MM.1S (cell line): ENCODE measurements around the gene EXO1.

Experiments used
- DNase-seq: peaks from one replicate; pipeline ENCODE4 v3.0.0-alpha.2; 2015
- H2AFZ ChIP-seq: fragments of 300-600 bp; sonication (generic); 2 replicates; pipeline ENCODE4 v1.6.0; 2016; ENCODE audit warnings: antibody characterized with exemption, low read length
- H3F3A ChIP-seq: fragments of 300-600 bp; sonication (generic); 2 replicates; pipeline ENCODE4 v1.6.1; 2016; ENCODE audit warnings: mild to moderate bottlenecking, antibody characterized with exemption, low read length, moderate library complexity, mixed read lengths; ENCODE audit not compliant: insufficient read depth
- H3K27ac ChIP-seq: fragments of 300-600 bp; sonication (generic); 2 replicates; pipeline ENCODE4 v1.5.1; 2016; ENCODE audit warnings: mild to moderate bottlenecking, low read length
- H3K27me3 ChIP-seq: fragments of 300-600 bp; sonication (generic); replicated peaks from 2 replicates; pipeline ENCODE4 v1.6.0; 2016; ENCODE audit warnings: low read length; ENCODE audit not compliant: insufficient read depth
- H3K36me3 ChIP-seq: fragments of 300-600 bp; sonication (generic); replicated peaks from 2 replicates; pipeline ENCODE4 v1.6.1; 2016; ENCODE audit warnings: mild to moderate bottlenecking, low read length, mixed read lengths; ENCODE audit not compliant: insufficient read depth
- H3K4me1 ChIP-seq: fragments of 300-600 bp; sonication (generic); 2 replicates; pipeline ENCODE4 v1.6.1; 2016; ENCODE audit warnings: low read length, mixed read lengths
- H3K4me2 ChIP-seq: fragments of 300-600 bp; sonication (generic); 2 replicates; pipeline ENCODE4 v1.6.0; 2016; ENCODE audit warnings: low read depth, low read length
- H3K4me3 ChIP-seq: fragments of 300-600 bp; sonication (generic); 2 replicates; pipeline ENCODE4 v1.5.1; 2016; ENCODE audit warnings: low read length, mixed read lengths
- H3K79me2 ChIP-seq: fragments of 300-600 bp; sonication (generic); 2 replicates; pipeline ENCODE4 v1.6.1; 2016; ENCODE audit warnings: mixed run types, low read length, mixed read lengths
- H3K9ac ChIP-seq: fragments of 300-600 bp; sonication (generic); 2 replicates; pipeline ENCODE4 v1.6.1; 2016; ENCODE audit warnings: low read length, mixed read lengths
- H3K9me2 ChIP-seq: fragments of 300-600 bp; sonication (generic); replicated peaks from 2 replicates; pipeline ENCODE4 v1.6.1; 2016; ENCODE audit warnings: mild to moderate bottlenecking, low read length, mixed read lengths; ENCODE audit not compliant: insufficient read depth
- H3K9me3 ChIP-seq: fragments of 300-600 bp; sonication (generic); replicated peaks from 2 replicates; pipeline ENCODE4 v1.6.1; 2016; ENCODE audit warnings: mild to moderate bottlenecking, low read length, mixed read lengths; ENCODE audit not compliant: insufficient read depth
- H4K20me1 ChIP-seq: fragments of 300-600 bp; sonication (generic); 2 replicates; pipeline ENCODE4 v1.6.1; 2016; ENCODE audit warnings: mild to moderate bottlenecking, low read length, moderate library complexity, mixed read lengths; ENCODE audit not compliant: insufficient read depth
- CTCF ChIP-seq: fragments of 300-600 bp; sonication (generic); IDR thresholded peaks from 2 replicates; pipeline ENCODE4 v1.5.1; 2016; ENCODE audit warnings: antibody characterized with exemption, low read length, mixed read lengths
- EZH2 ChIP-seq: fragments of 300-600 bp; sonication (generic); optimal IDR thresholded peaks from 2 replicates; pipeline ENCODE3; 2017; ENCODE audit warnings: low read depth, mild to moderate bottlenecking, antibody characterized with exemption, low read length, mixed read lengths
- EZH2phosphoT487 ChIP-seq: fragments of 300-600 bp; sonication (generic); IDR thresholded peaks from 2 replicates; pipeline ENCODE4 v1.6.1; 2018; ENCODE audit warnings: antibody characterized with exemption, low read length

EXO1 gene

GRCh38 chr1:241894016-241894415 is 46.0 kb downstream of the EXO1 start:
- no peaks in the 10 kb centered on the region for H3K4me1 ChIP-seq
- TF ChIP-seq CTCF (no peak), EZH2 (no peak), EZH2phosphoT487 (no peak)

GRCh38 chr1:241895013-241895412 is 47.0 kb downstream of the EXO1 start:
- Histone ChIP-seq H3K9me2 (no peaks in the 10 kb centered on the region), H3K9me3 (no peaks in the 10 kb centered on the region), H3K79me2 (no peaks in the 10 kb centered on the region), H3K36me3 (no peaks in the 10 kb centered on the region), H3K4me1 (no peaks in the 10 kb centered on the region), H3F3A (no peaks in the 10 kb centered on the region), H3K27me3 (no peaks in the 10 kb centered on the region), H3K4me2 (no peak overlapping the region), H3K27ac (no peak overlapping the region), H2AFZ (no peak overlapping the region), H3K9ac (no peak overlapping the region), H3K4me3 (no peak overlapping the region), H4K20me1 (no peaks in the 10 kb centered on the region)
- DNase-seq, result no peak
- TF ChIP-seq EZH2 (no peak), EZH2phosphoT487 (no peak), CTCF (no peak)

More at GRCh38 chr1:241894016-241894415, 46.0 kb downstream of the EXO1 start:
- Histone ChIP-seq H3K4me3 (no peak overlapping the region), H3K27me3 (no peaks in the 10 kb centered on the region), H4K20me1 (no peaks in the 10 kb centered on the region), H2AFZ (no peak overlapping the region), H3K9me2 (no peaks in the 10 kb centered on the region), H3K9ac (no peak overlapping the region), H3K36me3 (no peaks in the 10 kb centered on the region), H3K79me2 (no peaks in the 10 kb centered on the region), H3K4me2 (no peak overlapping the region), H3K9me3 (no peaks in the 10 kb centered on the region), H3K27ac (no peak overlapping the region), H3F3A (no peaks in the 10 kb centered on the region)
- DNase-seq, result no peak

GRCh38 chr1:241896670-241896962 is 48.6 kb downstream of the EXO1 start:
- Histone ChIP-seq H3K4me1 (no peaks in the 10 kb centered on the region), H4K20me1 (no peaks in the 10 kb centered on the region), H3K79me2 (no peaks in the 10 kb centered on the region), H3K4me2 (no peak overlapping the region), H3F3A (no peaks in the 10 kb centered on the region), H3K27ac (no peak overlapping the region), H3K4me3 (no peak overlapping the region), H2AFZ (no peak overlapping the region), H3K9me3 (no peaks in the 10 kb centered on the region), H3K9me2 (no peaks in the 10 kb centered on the region), H3K27me3 (no peaks in the 10 kb centered on the region), H3K36me3 (no peaks in the 10 kb centered on the region), H3K9ac (no peak overlapping the region)
- DNase-seq, result no peak
- TF ChIP-seq EZH2phosphoT487 (no peak), CTCF (no peak), EZH2 (no peak)

- no peak overlapping the region for H3K9ac ChIP-seq
- H3K36me3 ChIP-seq, result no peaks in the 10 kb centered on the region
- H3K4me3 ChIP-seq, result no peak overlapping the region
- H3K9me3 ChIP-seq, result no peaks in the 10 kb centered on the region
- DNase-seq, result no peak
- H4K20me1 ChIP-seq, result no peaks in the 10 kb centered on the region
- no peaks in the 10 kb centered on the region for H3K79me2 ChIP-seq
- no peaks in the 10 kb centered on the region for H3K9me2 ChIP-seq
- TF ChIP-seq EZH2phosphoT487, result no peak
- no peaks in the 10 kb centered on the region for H3K4me1 ChIP-seq
- no peak overlapping the region for H3K27ac ChIP-seq
- no peak overlapping the region for H2AFZ ChIP-seq
- H3F3A ChIP-seq, result no peaks in the 10 kb centered on the region
- H3K4me2 ChIP-seq, result no peak overlapping the region
- no peaks in the 10 kb centered on the region for H3K27me3 ChIP-seq
These were observed 51.2 kb downstream of the EXO1 start for GRCh38 chr1:241899210-241899609.
